Esophagus squamous epithelium (tissue), 5 donors: ENCODE data around the gene NFIL3. TPM values are rescaled to one million over a fixed set of nuclear protein-coding genes. Genes with fewer than 3 reads are reported as not detected.

ENCODE experiments used
- DNase-seq: peaks from one replicate; lab custom pipeline; 2025; lab: John Stamatoyannopoulos, UW
- H3K27ac ChIP-seq, 4 donors: fragments of 200-600 bp; sonication (generic); one replicate each; pipeline ENCODE4 v1.5.1; 2016 to 2019; ENCODE audit warnings: mild to moderate bottlenecking in 1 of 4
- H3K27me3 ChIP-seq, 4 donors: fragments of 200-600 bp; sonication (generic); 1 replicate in 3 of 4; 2 replicates in 1 of 4; pipeline versions ENCODE4 v1.5.1 to v1.6.0; 2017 to 2021; ENCODE audit warnings: antibody characterized with exemption in 1 of 4
- H3K36me3 ChIP-seq, 3 donors: fragments of 200-600 bp; sonication (generic); one replicate each; pipeline ENCODE4 v1.5.1; 2016 to 2019
- H3K4me1 ChIP-seq, 3 donors: fragments of 200-600 bp; sonication (generic); one replicate each; pipeline ENCODE4 v1.5.1; 2017 to 2019
- H3K4me3 ChIP-seq, 4 donors: fragments of 200-600 bp; sonication (generic); 1 replicate in 3 of 4; 2 replicates in 1 of 4; pipeline ENCODE4 v1.5.1; 2016 to 2019; ENCODE audit warnings: mild to moderate bottlenecking in 2 of 4, moderate library complexity in 1 of 4
- H3K9me3 ChIP-seq, 3 donors: fragments of 200-600 bp; sonication (generic); one replicate each; pipeline ENCODE4 v1.5.1; 2016 to 2019
- CTCF ChIP-seq, 6 experiments: fragments of 450-650 bp in 4 of 6; fragments of 200-600 bp in 2 of 6; sonication (generic) in 2 of 6; IDR thresholded peaks; one replicate each; pipeline ENCODE4 v1.5.1; 2016 to 2019; ENCODE audit warnings: antibody characterized with exemption in 6 of 6, mild to moderate bottlenecking in 4 of 6, moderate library complexity in 4 of 6
- POLR2A ChIP-seq, 4 donors: fragments of 450-650 bp; IDR thresholded peaks; one replicate each; pipeline ENCODE4 v1.6.1; 2017; ENCODE audit warnings: antibody characterized with exemption in 4 of 4, mild to moderate bottlenecking in 4 of 4, moderate library complexity in 3 of 4
- WGBS, 2 donors: methylation state at CpG; one replicate each; pipeline ENCODE4 v1.1.5; 2018; 5-methylcytosine and 5-hydroxymethylcytosine counted together
- intact Hi-C: fragments of 100-400 bp; cut with DNase I; formaldehyde crosslinking; loops from one replicate; pipeline ENCODE4 v1.15.0; 2022
- total RNA-seq, 4 donors: library from RNA; depleted of rRNA; stranded (reverse); fragments of >200 nt; gene quantifications; one replicate each; pipeline ENCODE4 v1.1.0, GENCODE V29; 2016
- donor health status: DM: yes; HTN: yes; CAD: no.

NFIL3 gene
- total RNA-seq, 4 donors from 2014 or later, result 5.6 to 21.2 (median 16.3) TPM

DNA sequence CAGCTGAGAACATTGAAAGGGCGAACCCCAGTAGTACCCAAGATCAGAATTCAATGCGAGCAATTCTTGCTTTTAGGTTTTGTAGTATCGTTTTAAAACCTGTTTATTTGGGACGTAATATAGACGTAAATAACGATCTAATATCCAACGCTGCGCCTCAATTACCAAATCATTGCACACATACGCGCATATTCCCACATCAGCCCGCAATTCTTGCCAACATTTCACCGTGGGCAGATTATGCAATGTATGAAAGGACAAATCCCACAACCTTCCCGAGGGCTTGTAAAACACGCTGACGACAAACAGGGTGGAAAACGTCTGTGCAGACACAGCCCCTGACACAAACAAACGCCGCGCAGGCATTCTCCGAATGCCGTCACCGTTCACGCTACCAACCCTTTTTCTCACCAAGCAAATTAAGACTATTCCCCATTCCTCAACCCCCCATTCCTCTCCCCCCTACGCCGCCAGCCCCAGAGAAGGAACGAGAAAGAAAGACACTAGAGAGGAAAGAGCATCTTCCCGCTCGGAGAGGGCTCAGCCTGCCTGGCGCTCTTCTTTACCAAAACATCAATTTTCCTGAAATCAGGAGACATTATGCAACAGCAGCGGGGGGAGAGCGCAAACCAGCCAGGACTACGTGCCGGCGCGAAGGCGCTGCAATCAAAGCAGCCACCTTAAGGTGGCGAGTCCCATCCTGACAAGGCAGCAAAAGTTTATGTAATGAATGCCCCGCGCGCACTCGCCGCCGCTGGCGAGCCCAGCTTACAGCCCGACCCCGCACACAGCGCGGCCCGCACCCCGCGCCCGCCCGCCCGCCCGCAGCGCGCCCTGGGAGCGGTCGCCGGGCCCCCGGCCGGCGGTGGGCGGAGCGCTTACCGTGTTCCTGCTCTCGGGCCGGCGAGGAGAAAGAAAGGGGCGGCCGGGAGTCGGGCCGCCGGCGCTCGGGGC is 597 bp downstream of the NFIL3 start:
- Histone ChIP-seq H3K4me3 (peak overlapping the region; percentile 48 to 88 (median 76)), H3K27ac (peak overlapping the region; percentile 93 to 100 (median 98)), H3K27me3 (peaks cover 0 to 7% (median 0%) of the 10 kb centered on the region in 4 donors), H3K4me1 (peaks cover 12 to 81% (median 24%) of the 10 kb centered on the region in 3 donors), H3K9me3 (no peaks in the 10 kb centered on the region), H3K36me3 (no peaks in the 10 kb centered on the region)
- DNase-seq, result no peak
- intact Hi-C loops, result no loop called here
- TF ChIP-seq POLR2A (IDR thresholded peaks at IDR 0.05) (peak in 2 of 4 donors; percentile 15 to 44), CTCF (IDR thresholded peaks at IDR 0.05) (peak in 2 of 6 experiments; percentile 17 to 43)
- 0 to 1% methylated on average over 20 to 23 of the region's 76 CpGs for WGBS, 2 donors

DNA sequence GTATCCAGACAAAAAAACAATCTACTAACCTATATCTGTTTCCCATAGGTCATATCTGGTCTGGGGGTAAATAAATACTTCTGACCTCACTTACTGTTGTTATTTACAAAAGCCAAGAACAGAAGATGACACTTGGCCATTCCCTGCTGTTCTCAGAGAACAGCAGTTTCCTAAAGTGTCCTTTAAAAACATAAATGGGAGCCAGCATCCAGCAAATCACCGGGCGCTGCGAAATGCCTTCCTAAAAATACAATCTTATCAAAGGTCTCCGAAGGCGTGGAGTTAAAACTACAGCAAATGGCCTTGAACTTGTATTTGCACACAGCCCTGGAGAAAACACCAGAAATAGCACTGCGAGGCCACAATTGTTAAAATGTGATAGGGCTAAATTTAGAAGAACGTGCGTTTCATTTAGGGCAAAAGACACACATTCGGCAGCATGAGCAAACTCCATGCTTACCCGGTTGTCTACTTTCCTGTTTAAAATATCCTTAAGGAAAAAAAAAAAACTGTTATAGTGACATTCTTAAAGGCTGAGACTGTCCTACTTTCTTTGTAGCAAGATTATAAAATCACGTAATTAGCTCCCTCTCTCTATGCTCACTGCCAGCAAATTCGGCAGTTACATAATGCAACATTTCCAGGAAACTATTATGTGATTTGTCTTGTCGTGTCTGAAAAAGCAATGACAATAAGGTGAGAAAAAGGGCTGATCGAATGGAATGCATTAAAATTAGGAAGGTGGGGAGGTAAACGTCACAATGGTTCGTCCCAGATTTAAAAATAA is 1.5 kb downstream of the NFIL3 start:
- peak overlapping the region; percentile 48 to 88 (median 76) for H3K4me3 ChIP-seq
- H3K36me3 ChIP-seq, result no peaks in the 10 kb centered on the region
- peaks cover 0 to 7% (median 0%) of the 10 kb centered on the region in 4 donors for H3K27me3 ChIP-seq
- WGBS, 2 donors, result 0 to 3% methylated on average over 16 of the region's 16 CpGs
- H3K9me3 ChIP-seq, result no peaks in the 10 kb centered on the region
- intact Hi-C loops, result no loop called here
- peaks cover 12 to 80% (median 19%) of the 10 kb centered on the region in 3 donors for H3K4me1 ChIP-seq
- peak overlapping the region; percentile 93 to 100 (median 98) for H3K27ac ChIP-seq
- no peak for TF ChIP-seq CTCF (IDR thresholded peaks at IDR 0.05)
- TF ChIP-seq POLR2A (IDR thresholded peaks at IDR 0.05), result no peak
- no peak for DNase-seq

DNA sequence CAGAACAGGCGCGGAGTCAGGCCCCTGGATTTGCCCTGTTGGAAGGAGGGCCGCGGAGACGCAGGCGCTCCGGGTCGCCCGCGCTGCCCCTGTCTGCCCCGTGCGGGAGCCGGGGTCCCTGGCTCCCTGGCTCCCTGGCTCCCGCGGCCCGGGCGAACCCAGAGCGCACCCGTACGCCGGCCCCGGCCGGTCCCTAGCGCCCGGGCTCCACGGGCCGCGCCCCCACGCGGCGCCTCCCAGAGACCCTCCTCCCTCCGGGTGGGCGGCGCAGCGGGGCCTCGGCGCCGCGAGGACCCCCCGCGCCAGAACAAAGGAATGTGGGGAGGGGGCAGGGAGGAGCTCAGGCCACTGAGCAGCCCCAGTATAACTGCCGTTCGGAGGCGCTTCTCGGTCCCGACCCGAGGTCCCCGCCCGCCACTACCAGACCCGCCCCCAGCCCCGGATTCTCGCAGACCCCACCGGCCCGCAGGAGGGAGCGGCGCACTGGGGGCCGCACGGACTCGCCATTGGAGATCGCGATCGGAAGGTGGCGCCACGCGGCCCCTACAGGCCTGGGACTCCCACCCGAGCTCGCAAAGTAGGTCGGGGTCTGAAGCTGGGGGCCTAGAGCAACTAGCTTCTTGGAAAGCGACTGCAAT is 2.4 kb downstream of the NFIL3 start:
- 13 to 20% methylated on average over 1 to 4 of the region's 69 CpGs for WGBS, 2 donors

DNA sequence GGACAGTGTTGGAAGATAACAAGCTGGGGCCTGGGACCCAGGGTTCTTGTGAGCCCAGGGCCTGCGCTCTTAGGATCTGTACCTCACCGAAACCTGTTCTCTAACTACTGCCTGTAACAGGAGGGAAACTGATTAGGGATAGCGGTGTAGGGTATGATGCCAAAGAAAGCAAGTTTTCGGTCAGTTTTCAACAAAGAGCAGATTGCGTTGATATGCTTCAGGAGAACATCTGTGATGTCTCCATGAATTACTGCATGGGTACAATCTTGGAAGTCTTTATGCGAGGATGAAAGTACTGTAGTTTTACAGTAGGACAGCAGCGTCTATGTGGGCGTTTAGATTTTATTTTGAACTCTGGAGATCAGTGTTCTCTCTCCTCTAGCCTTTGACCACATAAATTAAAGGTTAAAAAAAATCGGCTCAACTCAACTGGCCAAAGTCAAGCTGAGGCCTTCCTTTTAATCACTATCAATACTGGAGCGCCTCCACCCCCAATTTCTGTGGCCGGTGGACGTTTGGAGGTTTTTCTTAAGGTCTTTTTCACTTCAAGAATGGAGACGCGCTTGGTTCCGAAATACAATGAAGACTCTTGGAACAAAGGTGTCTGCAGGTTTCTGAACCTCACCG is 3.0 kb downstream of the NFIL3 start:
- no peaks in the 10 kb centered on the region for H3K36me3 ChIP-seq
- WGBS, 2 donors, result 42 to 58% methylated on average over 14 to 16 of the region's 16 CpGs
- H3K9me3 ChIP-seq, result no peaks in the 10 kb centered on the region
- TF ChIP-seq POLR2A (IDR thresholded peaks at IDR 0.05) (no peak), CTCF (IDR thresholded peaks at IDR 0.05) (no peak)
- peaks cover 0 to 7% (median 0%) of the 10 kb centered on the region in 4 donors for H3K27me3 ChIP-seq
- H3K27ac ChIP-seq, result peak overlapping the region; percentile 93 to 100 (median 98)
- peaks cover 12 to 81% (median 19%) of the 10 kb centered on the region in 3 donors for H3K4me1 ChIP-seq
- DNase-seq, result no peak
- H3K4me3 ChIP-seq, result peak overlapping the region; percentile 48 to 88 (median 76)
- intact Hi-C loops, result no loop called here

More for the DNA sequence above, 2.4 kb downstream of the NFIL3 start:
- no peak for DNase-seq
- Histone ChIP-seq H3K4me1 (peaks cover 12 to 81% (median 19%) of the 10 kb centered on the region in 3 donors), H3K4me3 (peak overlapping the region; percentile 48 to 88 (median 76)), H3K9me3 (no peaks in the 10 kb centered on the region), H3K36me3 (no peaks in the 10 kb centered on the region), H3K27ac (peak overlapping the region; percentile 93 to 100 (median 98)), H3K27me3 (peaks cover 0 to 7% (median 0%) of the 10 kb centered on the region in 4 donors)
- TF ChIP-seq POLR2A (IDR thresholded peaks at IDR 0.05) (no peak), CTCF (IDR thresholded peaks at IDR 0.05) (no peak)
- intact Hi-C loops, result no loop called here
